ENCODE data around the gene SLC22A1.

DNA sequence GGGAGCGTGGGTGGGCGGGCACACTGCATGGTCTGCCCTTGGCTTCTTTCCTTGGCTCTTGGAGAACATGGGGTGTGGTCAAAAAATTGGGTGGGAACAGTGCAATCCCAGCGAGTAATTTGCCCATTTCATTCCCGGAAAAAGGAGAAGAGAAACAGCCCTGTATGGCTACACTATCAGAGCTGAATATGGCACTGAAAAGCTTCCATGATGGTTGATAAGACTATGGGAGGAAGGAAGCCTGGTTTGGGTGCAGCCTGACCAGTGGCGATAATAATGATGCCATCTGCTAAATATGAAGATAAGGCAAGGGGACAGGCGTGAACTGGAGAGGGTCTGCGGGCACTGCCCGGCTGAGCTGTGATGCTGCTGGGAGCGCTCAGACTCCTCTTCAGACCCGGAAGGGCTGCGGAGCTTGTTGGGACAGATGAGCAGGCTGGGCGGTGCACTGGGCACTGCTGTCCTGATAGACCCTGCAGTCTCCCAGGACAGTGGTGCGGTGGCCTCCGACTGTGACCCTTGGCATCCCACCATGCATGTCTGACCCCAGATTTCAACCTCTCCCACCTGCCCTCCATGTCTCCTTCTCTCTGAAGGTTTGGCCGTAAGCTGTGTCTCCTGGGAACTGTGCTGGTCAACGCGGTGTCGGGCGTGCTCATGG lies 10.2 kb downstream of the SLC22A1 start:
- TF ChIP-seq, protein P1, sequence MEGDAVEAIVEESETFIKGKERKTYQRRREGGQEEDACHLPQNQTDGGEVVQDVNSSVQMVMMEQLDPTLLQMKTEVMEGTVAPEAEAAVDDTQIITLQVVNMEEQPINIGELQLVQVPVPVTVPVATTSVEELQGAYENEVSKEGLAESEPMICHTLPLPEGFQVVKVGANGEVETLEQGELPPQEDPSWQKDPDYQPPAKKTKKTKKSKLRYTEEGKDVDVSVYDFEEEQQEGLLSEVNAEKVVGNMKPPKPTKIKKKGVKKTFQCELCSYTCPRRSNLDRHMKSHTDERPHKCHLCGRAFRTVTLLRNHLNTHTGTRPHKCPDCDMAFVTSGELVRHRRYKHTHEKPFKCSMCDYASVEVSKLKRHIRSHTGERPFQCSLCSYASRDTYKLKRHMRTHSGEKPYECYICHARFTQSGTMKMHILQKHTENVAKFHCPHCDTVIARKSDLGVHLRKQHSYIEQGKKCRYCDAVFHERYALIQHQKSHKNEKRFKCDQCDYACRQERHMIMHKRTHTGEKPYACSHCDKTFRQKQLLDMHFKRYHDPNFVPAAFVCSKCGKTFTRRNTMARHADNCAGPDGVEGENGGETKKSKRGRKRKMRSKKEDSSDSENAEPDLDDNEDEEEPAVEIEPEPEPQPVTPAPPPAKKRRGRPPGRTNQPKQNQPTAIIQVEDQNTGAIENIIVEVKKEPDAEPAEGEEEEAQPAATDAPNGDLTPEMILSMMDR (conservative IDR thresholded peaks at IDR 0.05; ENCODE audit: low read depth in 2 of 2): no peak
- no peak for TF ChIP-seq EZH2 (IDR thresholded peaks at IDR 0.05; ENCODE audit: low read depth, unreplicated experiment)
- TF ChIP-seq, protein P2, sequence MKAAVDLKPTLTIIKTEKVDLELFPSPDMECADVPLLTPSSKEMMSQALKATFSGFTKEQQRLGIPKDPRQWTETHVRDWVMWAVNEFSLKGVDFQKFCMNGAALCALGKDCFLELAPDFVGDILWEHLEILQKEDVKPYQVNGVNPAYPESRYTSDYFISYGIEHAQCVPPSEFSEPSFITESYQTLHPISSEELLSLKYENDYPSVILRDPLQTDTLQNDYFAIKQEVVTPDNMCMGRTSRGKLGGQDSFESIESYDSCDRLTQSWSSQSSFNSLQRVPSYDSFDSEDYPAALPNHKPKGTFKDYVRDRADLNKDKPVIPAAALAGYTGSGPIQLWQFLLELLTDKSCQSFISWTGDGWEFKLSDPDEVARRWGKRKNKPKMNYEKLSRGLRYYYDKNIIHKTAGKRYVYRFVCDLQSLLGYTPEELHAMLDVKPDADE (IDR thresholded peaks at IDR 0.05): no peak
- TF ChIP-seq, protein P3, sequence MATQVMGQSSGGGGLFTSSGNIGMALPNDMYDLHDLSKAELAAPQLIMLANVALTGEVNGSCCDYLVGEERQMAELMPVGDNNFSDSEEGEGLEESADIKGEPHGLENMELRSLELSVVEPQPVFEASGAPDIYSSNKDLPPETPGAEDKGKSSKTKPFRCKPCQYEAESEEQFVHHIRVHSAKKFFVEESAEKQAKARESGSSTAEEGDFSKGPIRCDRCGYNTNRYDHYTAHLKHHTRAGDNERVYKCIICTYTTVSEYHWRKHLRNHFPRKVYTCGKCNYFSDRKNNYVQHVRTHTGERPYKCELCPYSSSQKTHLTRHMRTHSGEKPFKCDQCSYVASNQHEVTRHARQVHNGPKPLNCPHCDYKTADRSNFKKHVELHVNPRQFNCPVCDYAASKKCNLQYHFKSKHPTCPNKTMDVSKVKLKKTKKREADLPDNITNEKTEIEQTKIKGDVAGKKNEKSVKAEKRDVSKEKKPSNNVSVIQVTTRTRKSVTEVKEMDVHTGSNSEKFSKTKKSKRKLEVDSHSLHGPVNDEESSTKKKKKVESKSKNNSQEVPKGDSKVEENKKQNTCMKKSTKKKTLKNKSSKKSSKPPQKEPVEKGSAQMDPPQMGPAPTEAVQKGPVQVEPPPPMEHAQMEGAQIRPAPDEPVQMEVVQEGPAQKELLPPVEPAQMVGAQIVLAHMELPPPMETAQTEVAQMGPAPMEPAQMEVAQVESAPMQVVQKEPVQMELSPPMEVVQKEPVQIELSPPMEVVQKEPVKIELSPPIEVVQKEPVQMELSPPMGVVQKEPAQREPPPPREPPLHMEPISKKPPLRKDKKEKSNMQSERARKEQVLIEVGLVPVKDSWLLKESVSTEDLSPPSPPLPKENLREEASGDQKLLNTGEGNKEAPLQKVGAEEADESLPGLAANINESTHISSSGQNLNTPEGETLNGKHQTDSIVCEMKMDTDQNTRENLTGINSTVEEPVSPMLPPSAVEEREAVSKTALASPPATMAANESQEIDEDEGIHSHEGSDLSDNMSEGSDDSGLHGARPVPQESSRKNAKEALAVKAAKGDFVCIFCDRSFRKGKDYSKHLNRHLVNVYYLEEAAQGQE (IDR thresholded peaks at IDR 0.05; ENCODE audit: unreplicated experiment): no peak
- TF ChIP-seq POLR2AphosphoS5 (IDR thresholded peaks at IDR 0.05; ENCODE audit: low read depth): no peak
- TF ChIP-seq JUNB (IDR thresholded peaks at IDR 0.05; ENCODE audit: unreplicated experiment): no peak
- TF ChIP-seq EZH2phosphoT487 (IDR thresholded peaks at IDR 0.05; ENCODE audit: unreplicated experiment): no peak
- TF ChIP-seq ZNF114 (CRISPR knock-in tag; IDR thresholded peaks at IDR 0.05): no peak
- no peak for TF ChIP-seq CREB1 (CRISPR knock-in tag; IDR thresholded peaks at IDR 0.05; ENCODE audit: low read depth)
- TF ChIP-seq, protein P4, sequence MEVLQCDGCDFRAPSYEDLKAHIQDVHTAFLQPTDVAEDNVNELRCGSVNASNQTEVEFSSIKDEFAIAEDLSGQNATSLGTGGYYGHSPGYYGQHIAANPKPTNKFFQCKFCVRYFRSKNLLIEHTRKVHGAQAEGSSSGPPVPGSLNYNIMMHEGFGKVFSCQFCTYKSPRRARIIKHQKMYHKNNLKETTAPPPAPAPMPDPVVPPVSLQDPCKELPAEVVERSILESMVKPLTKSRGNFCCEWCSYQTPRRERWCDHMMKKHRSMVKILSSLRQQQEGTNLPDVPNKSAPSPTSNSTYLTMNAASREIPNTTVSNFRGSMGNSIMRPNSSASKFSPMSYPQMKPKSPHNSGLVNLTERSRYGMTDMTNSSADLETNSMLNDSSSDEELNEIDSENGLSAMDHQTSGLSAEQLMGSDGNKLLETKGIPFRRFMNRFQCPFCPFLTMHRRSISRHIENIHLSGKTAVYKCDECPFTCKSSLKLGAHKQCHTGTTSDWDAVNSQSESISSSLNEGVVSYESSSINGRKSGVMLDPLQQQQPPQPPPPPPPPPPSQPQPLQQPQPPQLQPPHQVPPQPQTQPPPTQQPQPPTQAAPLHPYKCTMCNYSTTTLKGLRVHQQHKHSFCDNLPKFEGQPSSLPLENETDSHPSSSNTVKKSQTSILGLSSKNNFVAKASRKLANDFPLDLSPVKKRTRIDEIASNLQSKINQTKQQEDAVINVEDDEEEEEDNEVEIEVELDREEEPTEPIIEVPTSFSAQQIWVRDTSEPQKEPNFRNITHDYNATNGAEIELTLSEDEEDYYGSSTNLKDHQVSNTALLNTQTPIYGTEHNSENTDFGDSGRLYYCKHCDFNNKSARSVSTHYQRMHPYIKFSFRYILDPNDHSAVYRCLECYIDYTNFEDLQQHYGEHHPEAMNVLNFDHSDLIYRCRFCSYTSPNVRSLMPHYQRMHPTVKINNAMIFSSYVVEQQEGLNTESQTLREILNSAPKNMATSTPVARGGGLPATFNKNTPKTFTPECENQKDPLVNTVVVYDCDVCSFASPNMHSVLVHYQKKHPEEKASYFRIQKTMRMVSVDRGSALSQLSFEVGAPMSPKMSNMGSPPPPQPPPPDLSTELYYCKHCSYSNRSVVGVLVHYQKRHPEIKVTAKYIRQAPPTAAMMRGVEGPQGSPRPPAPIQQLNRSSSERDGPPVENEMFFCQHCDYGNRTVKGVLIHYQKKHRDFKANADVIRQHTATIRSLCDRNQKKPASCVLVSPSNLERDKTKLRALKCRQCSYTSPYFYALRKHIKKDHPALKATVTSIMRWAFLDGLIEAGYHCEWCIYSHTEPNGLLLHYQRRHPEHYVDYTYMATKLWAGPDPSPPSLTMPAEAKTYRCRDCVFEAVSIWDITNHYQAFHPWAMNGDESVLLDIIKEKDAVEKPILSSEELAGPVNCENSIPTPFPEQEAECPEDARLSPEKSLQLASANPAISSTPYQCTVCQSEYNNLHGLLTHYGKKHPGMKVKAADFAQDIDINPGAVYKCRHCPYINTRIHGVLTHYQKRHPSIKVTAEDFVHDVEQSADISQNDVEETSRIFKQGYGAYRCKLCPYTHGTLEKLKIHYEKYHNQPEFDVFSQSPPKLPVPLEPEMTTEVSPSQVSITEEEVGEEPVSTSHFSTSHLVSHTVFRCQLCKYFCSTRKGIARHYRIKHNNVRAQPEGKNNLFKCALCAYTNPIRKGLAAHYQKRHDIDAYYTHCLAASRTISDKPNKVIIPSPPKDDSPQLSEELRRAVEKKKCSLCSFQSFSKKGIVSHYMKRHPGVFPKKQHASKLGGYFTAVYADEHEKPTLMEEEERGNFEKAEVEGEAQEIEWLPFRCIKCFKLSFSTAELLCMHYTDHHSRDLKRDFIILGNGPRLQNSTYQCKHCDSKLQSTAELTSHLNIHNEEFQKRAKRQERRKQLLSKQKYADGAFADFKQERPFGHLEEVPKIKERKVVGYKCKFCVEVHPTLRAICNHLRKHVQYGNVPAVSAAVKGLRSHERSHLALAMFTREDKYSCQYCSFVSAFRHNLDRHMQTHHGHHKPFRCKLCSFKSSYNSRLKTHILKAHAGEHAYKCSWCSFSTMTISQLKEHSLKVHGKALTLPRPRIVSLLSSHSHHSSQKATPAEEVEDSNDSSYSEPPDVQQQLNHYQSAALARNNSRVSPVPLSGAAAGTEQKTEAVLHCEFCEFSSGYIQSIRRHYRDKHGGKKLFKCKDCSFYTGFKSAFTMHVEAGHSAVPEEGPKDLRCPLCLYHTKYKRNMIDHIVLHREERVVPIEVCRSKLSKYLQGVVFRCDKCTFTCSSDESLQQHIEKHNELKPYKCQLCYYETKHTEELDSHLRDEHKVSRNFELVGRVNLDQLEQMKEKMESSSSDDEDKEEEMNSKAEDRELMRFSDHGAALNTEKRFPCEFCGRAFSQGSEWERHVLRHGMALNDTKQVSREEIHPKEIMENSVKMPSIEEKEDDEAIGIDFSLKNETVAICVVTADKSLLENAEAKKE (CRISPR knock-in tag; IDR thresholded peaks at IDR 0.05): no peak
- no peak for TF ChIP-seq STAT1 (IDR thresholded peaks at IDR 0.05; ENCODE audit: unreplicated experiment)
- no peak for TF ChIP-seq ZNF331 (CRISPR knock-in tag; IDR thresholded peaks at IDR 0.05; ENCODE audit: low read depth)

All from GM23338 (cell line).